ENCODE results near the gene RDH14.

RDH14 gene, protein sequence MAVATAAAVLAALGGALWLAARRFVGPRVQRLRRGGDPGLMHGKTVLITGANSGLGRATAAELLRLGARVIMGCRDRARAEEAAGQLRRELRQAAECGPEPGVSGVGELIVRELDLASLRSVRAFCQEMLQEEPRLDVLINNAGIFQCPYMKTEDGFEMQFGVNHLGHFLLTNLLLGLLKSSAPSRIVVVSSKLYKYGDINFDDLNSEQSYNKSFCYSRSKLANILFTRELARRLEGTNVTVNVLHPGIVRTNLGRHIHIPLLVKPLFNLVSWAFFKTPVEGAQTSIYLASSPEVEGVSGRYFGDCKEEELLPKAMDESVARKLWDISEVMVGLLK

GRCh38 chr2:18560031-18560796 lies at the start of gene RDH14:
RDH14 (minus strand) TSS chr2:18560653; CDS start chr2:18560572, 81 bp downstream.
- DNase-seq (ENCODE audit: low spot score), result peak; percentile 76
- FAIRE-seq, result peak; percentile 65

DNA sequence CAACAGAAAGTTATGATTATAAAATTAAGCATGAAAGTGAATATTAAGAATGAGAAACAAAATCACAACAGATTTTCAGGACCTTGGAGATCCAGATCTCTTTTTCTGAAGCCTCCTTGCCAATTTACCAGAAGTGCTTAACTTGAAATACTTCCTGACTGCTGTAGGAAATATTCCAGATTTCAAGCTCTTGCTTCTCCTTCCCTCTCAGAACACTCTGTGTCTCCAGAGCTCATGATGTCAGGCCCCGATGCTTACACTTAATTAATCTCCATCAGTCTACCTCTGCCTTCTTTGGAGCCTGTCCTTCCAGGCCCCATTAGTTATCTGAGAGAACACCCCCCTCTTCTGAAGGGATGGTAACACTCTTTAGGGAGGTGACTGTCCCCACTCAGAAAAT lies 49.6 kb upstream of the RDH14 start:
- FAIRE-seq (no peak), DNase-seq (ENCODE audit: low spot score) (no peak)

DNA sequence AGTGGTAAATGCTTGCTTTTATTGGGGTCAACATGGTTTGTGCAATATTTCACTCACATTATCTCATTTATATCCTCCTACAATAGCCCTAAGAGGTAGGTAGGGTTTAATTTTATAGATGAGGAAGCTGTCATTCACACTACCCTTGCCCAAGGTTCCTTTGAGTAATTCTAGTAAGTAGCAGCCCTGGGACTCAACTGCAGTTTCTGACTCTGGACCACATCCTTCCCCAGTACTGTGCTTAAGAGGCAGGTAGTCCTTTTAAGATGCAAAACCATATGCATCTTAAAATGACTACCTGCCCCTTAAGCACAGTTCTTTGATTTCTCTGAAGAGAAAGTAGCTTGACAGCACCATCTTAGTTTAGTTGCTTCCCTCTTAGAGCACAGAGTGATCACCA lies 44.7 kb upstream of the RDH14 start:
- no peak for FAIRE-seq
- DNase-seq (ENCODE audit: low spot score), result no peak

GRCh38 chr2:18604531-18604885 lies 44.1 kb upstream of the RDH14 start:
- no peak for DNase-seq (ENCODE audit: low spot score)
- FAIRE-seq, result no peak

- DNase-seq (ENCODE audit: low spot score), result no peak
- no peak for FAIRE-seq
These were observed 43.5 kb upstream of the RDH14 start for GRCh38 chr2:18603854-18604530.

DNA sequence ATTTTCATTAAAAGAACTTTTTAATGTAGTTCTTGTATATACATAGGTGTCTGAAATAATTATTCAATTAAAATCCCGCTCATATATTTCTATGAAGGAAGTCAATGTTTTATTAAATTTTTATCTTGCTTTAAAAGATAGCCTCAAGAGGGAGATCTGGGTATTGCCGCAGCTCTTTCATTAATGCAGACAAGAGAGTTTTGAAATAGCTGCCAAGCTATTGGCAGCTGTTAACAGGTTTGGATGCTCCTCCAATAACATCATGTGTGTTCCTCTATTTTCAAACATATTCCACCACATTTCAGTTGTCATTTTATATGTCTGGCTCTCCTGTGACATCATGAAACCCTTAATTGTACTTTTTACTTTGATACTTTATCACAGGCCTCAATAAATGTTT lies 41.8 kb upstream of the RDH14 start:
- DNase-seq (ENCODE audit: low spot score) (no peak), FAIRE-seq (no peak)

- FAIRE-seq, result no peak
- DNase-seq (ENCODE audit: low spot score), result no peak
These were observed 39.8 kb upstream of the RDH14 start for GRCh38 chr2:18600255-18600613.

DNA sequence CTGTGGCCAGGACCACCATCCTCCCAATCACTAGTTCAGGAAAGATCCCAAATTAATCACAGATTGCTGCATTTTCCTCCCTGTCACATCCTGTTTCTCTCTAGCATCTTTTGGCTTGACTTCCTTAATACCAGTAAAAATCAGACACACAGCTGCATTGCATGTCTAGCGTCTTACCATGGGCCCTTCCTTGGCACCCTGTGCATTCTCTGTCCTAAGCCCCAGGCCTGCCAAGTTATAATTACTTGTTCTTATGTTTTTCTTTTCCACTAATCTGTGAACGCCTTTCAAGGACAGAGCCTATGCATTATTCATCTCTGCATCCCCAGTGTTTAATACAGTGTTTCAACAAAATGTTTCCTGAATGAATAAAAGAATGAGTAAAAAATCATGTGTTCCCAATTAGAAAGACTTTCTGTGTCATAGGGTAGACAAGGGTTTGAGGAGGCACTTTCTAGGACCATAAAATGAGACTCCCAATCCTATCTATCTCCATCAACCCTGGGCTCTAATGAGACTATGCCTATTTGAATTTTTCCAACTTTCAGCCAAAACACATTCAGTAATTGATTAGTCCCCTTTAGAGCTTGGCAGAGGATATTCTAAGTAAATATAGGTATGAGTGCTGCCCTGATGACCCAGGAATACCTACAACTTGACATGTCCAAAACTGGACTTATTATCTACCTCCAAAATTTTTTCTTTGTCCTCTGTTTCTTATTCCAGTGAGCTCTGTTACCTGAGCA lies 39.2 kb upstream of the RDH14 start:
- no peak for DNase-seq (ENCODE audit: low spot score)
- no peak for FAIRE-seq

GRCh38 chr2:18598848-18599484 lies 38.5 kb upstream of the RDH14 start:
- FAIRE-seq, result no peak

GRCh38 chr2:18597618-18598017 lies 37.2 kb upstream of the RDH14 start:
- FAIRE-seq (no peak), DNase-seq (ENCODE audit: low spot score) (no peak)

More at GRCh38 chr2:18598848-18599484, 38.5 kb upstream of the RDH14 start:
- DNase-seq (ENCODE audit: low spot score), result no peak

DNA sequence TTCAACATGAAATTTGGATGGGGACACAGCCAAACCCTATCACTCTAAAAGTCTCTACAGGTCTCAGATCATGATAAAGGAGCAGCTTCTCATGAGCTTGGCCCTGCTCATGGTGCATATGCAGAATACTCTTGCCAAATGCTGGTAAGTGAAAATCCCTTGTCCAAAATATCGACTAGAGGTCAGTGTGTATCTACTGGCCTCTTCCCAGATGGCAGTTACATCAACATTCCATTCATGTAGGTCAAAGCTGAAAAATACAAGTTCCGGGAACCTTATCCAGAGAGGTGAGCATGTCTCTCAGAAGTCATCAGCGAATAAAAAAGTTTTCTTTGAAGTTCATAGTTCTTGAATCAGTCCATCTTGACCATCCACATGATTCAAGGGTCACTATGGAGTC lies 36.5 kb upstream of the RDH14 start:
- DNase-seq (ENCODE audit: low spot score) (no peak), FAIRE-seq (no peak)

DNA sequence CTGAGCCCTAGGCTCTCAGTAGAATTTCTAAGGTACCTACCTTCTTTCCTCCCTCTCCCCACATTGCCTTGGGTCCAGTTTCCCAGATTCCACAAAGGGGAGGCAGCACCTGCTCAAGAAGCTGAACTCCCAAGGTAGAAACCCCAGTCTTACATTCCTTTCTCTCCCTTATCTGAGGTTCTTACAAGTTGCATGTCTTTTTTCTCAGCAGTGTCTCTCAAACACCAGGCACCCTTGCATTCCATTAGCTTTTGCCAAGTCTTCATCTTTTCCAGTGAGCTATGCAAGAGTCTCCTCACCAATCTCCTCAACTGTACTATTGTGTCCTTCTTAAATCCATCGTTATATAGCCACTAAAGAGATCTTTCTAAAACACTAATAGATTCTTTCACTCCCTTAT lies 33.0 kb upstream of the RDH14 start:
- FAIRE-seq (no peak), DNase-seq (ENCODE audit: low spot score) (no peak)

GRCh38 chr2:18592372-18592771 lies 31.9 kb upstream of the RDH14 start:
- DNase-seq (ENCODE audit: low spot score) (no peak), FAIRE-seq (no peak)

- FAIRE-seq (no peak), DNase-seq (ENCODE audit: low spot score) (no peak)
These were observed 28.9 kb upstream of the RDH14 start, which contains the start of gene NT5C1B for GRCh38 chr2:18589354-18589753. NT5C1B (minus strand) TSS chr2:18589569; CDS start chr2:18589468, 101 bp downstream.

- DNase-seq (ENCODE audit: low spot score) (no peak), FAIRE-seq (no peak)
These were observed 28.3 kb upstream of the RDH14 start for GRCh38 chr2:18588802-18589201.

DNA sequence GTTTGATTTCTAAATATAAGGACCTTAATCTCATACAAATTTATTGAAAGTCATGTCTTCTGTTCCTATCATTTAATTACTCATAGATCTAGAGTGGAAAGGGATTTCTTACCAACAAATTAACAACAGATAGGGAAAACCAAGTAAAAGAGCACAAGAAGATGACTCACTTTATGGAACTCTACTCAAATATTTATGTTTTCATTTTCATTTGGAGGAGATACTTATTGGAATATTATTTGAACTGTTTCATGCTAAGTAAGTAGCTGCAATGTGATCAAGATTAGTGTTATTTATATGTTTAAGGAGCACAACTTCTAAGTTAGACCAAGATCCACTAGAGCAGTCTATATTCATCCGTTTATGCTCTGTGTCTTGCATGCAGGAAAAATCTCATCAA lies 27.6 kb upstream of the RDH14 start:
- no peak for FAIRE-seq
- DNase-seq (ENCODE audit: low spot score), result no peak

DNA sequence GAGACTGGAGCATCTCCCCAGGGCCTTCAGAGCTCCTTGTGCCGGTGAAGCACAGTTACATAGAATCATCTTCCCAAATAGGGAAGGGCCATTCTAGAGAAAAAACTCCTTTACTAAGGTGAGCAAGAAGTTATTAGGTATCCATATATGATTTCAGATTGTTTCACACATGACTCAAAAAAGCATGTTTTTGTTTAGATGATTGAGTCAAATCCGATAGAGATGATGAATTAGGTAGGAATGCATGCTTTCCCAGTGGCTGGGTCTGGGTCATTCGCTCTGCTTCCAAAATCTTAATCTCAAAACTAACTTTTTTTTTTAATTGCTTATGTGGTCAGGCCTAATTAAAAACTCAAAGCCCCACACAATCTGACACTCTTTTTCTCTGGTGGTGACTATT lies 25.1 kb upstream of the RDH14 start:
- FAIRE-seq, result no peak
- no peak for DNase-seq (ENCODE audit: low spot score)

DNA sequence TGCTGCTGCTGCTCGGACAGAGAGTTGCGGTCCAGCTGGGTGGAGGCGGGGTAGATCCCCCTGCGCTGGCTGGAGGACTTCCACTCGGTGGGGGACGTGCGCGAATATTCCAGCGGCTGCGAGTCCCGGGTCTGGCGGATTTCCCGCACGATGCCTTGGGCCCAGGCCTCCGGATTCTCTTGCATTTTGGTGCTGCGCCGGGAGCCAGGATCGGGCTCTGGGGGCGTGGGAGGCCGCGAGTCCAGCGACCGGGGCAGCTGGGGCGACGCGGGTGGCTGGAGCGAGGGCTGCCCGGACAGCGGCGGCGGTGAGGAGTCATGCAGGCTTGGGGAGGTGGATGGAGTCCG lies 24.1 kb upstream of the RDH14 start:
- no peak for FAIRE-seq
- DNase-seq (ENCODE audit: low spot score), result no peak

DNA sequence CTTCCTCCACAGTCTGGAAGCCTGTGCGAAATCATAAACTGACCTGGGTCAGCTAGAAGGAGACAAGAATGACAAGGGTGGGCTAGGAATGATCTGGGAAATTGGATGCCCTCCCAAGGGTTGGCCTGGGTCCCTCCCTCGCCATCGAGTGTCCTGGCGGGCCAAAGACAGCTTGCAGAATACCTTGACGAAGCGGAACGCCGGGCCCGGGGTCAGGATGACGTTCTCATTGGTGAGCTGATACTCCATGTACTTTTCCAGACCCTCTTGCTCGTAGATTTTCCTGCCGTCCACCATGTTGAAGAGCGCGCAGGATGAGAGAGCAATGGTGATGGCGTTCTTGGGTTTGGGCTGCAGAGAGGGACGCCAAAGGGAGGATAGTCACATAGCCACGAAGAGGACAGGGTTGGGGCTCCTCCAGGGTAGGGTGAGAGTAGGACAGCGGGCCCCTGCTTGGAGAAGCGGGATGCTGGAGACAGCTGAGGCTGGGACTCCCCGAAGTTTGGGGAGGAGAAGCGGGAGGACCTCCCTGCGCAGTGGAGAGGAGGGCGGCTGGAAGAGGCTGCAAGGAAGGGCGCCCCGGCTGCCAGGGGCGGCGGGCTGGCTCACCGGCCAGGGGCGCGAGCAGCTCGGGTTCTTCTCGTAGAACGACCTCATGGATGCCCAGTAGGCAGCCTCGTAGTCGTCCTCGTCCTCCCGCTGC lies 23.6 kb upstream of the RDH14 start:
- DNase-seq (ENCODE audit: low spot score), result no peak

DNA sequence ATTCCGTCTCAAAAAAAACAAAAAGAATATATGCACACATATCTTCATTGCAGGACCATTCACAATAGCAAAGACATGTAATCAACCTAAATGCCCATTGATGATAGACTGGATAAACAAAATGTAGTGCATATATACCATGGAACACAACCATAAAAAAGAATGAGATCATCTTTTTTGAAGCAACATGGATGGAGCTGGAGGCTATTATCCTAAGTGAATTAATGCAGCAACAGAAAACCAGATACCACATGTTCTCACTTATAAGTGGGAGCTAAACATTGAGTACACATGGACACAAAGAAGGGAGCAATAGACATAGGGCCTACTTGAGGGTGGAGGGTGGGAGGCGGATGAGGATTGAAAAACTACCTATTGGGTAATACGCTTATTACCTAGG lies 20.2 kb upstream of the RDH14 start:
- FAIRE-seq (no peak), DNase-seq (ENCODE audit: low spot score) (no peak)

More for the DNA sequence above, 23.6 kb upstream of the RDH14 start:
- no peak for FAIRE-seq

DNA sequence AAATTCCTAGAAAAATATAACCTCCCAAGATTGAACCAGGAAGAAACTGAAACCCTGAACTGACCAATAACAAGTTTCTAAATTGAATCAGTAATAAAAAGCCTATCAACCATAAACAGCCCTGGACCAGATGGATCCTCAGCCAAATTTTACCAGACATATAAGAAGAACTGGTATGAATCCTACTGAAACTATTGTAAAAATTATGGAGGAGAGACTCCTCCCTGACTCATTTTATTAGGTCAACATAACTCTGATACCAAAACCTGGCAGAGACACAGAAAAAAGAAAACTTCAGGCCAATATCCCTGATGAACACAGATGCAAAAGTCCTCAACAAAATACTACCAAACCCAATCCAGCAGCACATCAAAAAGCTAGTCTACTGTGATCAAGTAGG lies 17.6 kb upstream of the RDH14 start:
- no peak for DNase-seq (ENCODE audit: low spot score)
- FAIRE-seq, result no peak

All from RCC 7860 (cell line).